ENCODE results near the gene FYCO1.

FYCO1 gene

GRCh38 chr3:45889337-45889736 lies 106.3 kb downstream of the FYCO1 start:
- Histone ChIP-seq H3K36me3 (no peaks in the 10 kb centered on the region), H3K27me3 (ENCODE audit: insufficient read depth, low read depth, severe bottlenecking) (no peaks in the 10 kb centered on the region), H3K27ac (no peak overlapping the region), H3K4me3 (ENCODE audit: low read depth, low read length) (no peak overlapping the region), H3K9me3 (ENCODE audit: severe bottlenecking) (no peaks in the 10 kb centered on the region)
- no peak for DNase-seq
- TF ChIP-seq CTCF (IDR thresholded peaks at IDR 0.05; ENCODE audit: low read depth, low read length) = no peak

GRCh38 chr3:45887759-45888511 lies 107.7 kb downstream of the FYCO1 start:
- H3K36me3 ChIP-seq = no peaks in the 10 kb centered on the region
- H3K27ac ChIP-seq = no peak overlapping the region
- no peaks in the 10 kb centered on the region for H3K9me3 ChIP-seq (ENCODE audit: severe bottlenecking)
- no peak overlapping the region for H3K4me3 ChIP-seq (ENCODE audit: low read depth, low read length)
- H3K27me3 ChIP-seq (ENCODE audit: insufficient read depth, low read depth, severe bottlenecking) = no peaks in the 10 kb centered on the region
- DNase-seq = no peak
- no peak for TF ChIP-seq CTCF (IDR thresholded peaks at IDR 0.05; ENCODE audit: low read depth, low read length)

GRCh38 chr3:45887285-45887684 lies 108.3 kb downstream of the FYCO1 start:
- Histone ChIP-seq H3K36me3 (no peaks in the 10 kb centered on the region), H3K4me3 (ENCODE audit: low read depth, low read length) (no peak overlapping the region), H3K27ac (no peak overlapping the region), H3K9me3 (ENCODE audit: severe bottlenecking) (no peaks in the 10 kb centered on the region), H3K27me3 (ENCODE audit: insufficient read depth, low read depth, severe bottlenecking) (no peaks in the 10 kb centered on the region)
- no peak for TF ChIP-seq CTCF (IDR thresholded peaks at IDR 0.05; ENCODE audit: low read depth, low read length)
- DNase-seq = no peak

GRCh38 chr3:45885979-45886705 lies 109.5 kb downstream of the FYCO1 start, which contains the start of gene CCR9:
Gene CCR9 (plus strand): TSS chr3:45886543. CDS start chr3:45894934, 8,391 bp downstream.
- Histone ChIP-seq H3K36me3 (no peaks in the 10 kb centered on the region), H3K4me3 (ENCODE audit: low read depth, low read length) (no peak within 1 kb of the TSS), H3K27me3 (ENCODE audit: insufficient read depth, low read depth, severe bottlenecking) (no peaks in the 10 kb centered on the region), H3K27ac (no peak within 1 kb of the TSS), H3K9me3 (ENCODE audit: severe bottlenecking) (no peaks in the 10 kb centered on the region)
- no peak for TF ChIP-seq CTCF (IDR thresholded peaks at IDR 0.05; ENCODE audit: low read depth, low read length)
- DNase-seq = no peak

- TF ChIP-seq CTCF (IDR thresholded peaks at IDR 0.05; ENCODE audit: low read depth, low read length) = no peak
- H3K9me3 ChIP-seq (ENCODE audit: severe bottlenecking) = no peaks in the 10 kb centered on the region
- no peaks in the 10 kb centered on the region for H3K27me3 ChIP-seq (ENCODE audit: insufficient read depth, low read depth, severe bottlenecking)
- H3K27ac ChIP-seq = no peak overlapping the region
- H3K36me3 ChIP-seq = no peaks in the 10 kb centered on the region
- no peak for DNase-seq
- H3K4me3 ChIP-seq (ENCODE audit: low read depth, low read length) = no peak overlapping the region
Measured at GRCh38 chr3:45884368-45885201, 111.0 kb downstream of the FYCO1 start.

All from WERI-Rb-1 (cell line).